Suprapubic skin (tissue), 4 donors: Measurements from ENCODE around the gene ARHGAP25. TPM values are rescaled to one million over a fixed set of nuclear protein-coding genes. Genes with fewer than 3 reads are reported as not detected.

Experiments used
- DNase-seq, 2 donors: peaks; one replicate each; pipeline ENCODE4 v3.0.0-alpha.2; 2019; ENCODE audit warnings: low spot score in 2 of 2
- H3K27ac ChIP-seq: fragments of 200-600 bp; sonication (generic); one replicate; pipeline ENCODE4 v1.5.1; 2019
- H3K27me3 ChIP-seq: fragments of 200-600 bp; sonication (generic); one replicate; pipeline ENCODE4 v1.5.1; 2019
- H3K36me3 ChIP-seq: fragments of 200-600 bp; sonication (generic); one replicate; pipeline ENCODE4 v1.5.1; 2019
- H3K4me1 ChIP-seq: fragments of 200-600 bp; sonication (generic); one replicate; pipeline ENCODE4 v1.5.1; 2019
- H3K4me3 ChIP-seq: fragments of 200-600 bp; sonication (generic); one replicate; pipeline ENCODE4 v1.5.1; 2019; ENCODE audit warnings: mild to moderate bottlenecking
- H3K9me3 ChIP-seq: fragments of 200-600 bp; sonication (generic); one replicate; pipeline ENCODE4 v1.5.1; 2019
- EP300 ChIP-seq: sonication (generic); formaldehyde crosslinking; IDR thresholded peaks from one replicate; pipeline ENCODE4 v1.6.1; 2017; ENCODE audit warnings: antibody characterized with exemption
- POLR2A ChIP-seq, 2 donors: fragments of 450-650 bp; IDR thresholded peaks; one replicate each; pipeline ENCODE4 v1.6.1; 2017; ENCODE audit warnings: antibody characterized with exemption in 2 of 2, mild to moderate bottlenecking in 2 of 2, moderate library complexity in 2 of 2
- POLR2AphosphoS5 ChIP-seq, 3 donors: sonication (generic); formaldehyde crosslinking; IDR thresholded peaks; one replicate each; pipeline ENCODE4 v1.6.1; 2017; ENCODE audit warnings: antibody characterized with exemption in 3 of 3
- WGBS: methylation state at CpG from one replicate; pipeline ENCODE4 v1.1.5; 2018; 5-methylcytosine and 5-hydroxymethylcytosine counted together
- total RNA-seq, 4 donors: library from RNA; depleted of rRNA; stranded (reverse); fragments of >200 nt; gene quantifications; one replicate each; pipeline ENCODE4 v1.1.0, GENCODE V29; 2016
- TF ChIP-seq, protein P1 (sequence below), 2 donors: fragments of 200-600 bp in 1 of 2; fragments of 450-650 bp in 1 of 2; sonication (generic) in 1 of 2; IDR thresholded peaks; one replicate each; pipeline ENCODE4 v1.5.1; 2016 to 2019; ENCODE audit warnings: antibody characterized with exemption in 2 of 2, mild to moderate bottlenecking in 1 of 2, moderate library complexity in 1 of 2

Gene ARHGAP25
- total RNA-seq, 4 donors from 2014 or later = 2.0 to 10.9 (median 6.1) TPM

DNA sequence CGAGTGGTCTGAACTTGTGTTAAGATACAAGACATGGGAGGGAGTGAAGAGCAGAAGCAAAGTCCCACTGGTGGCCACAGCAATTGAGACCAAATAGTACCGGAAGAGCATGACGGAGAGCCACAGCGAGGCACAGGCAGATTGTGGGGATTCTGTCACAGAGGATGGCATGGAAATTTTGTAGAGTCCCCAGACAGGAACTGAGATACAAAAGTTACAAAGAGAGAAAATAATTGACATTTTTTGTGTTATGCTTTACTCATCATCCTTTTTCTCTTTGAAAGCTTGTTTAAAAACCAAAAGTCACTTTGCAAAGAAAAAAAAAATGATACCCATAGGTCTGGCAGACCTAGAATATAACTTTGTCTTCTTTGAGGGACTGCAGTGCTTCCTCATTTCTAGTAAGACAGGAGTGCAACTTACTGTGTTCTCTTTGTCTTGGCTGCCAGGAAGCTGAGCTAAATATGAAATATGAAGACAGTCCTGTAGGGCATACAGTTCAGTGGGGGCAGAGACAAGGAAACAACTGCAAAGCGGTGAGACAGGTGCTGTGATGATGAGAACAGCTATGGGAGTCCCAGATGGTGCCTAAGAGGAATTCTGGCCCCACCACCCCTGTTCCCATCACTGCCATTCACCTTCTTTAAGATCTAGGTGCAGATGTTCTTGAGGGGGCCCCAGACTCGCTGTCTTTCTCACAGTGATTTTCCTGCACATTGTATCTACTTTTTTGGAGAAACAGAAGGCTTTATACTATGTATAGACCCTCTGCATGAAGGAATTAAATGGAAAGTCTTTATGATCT, 5.2 kb downstream of the ARHGAP25 start:
- peaks cover 38% of the 10 kb centered on the region for H3K4me1 ChIP-seq
- no peak overlapping the region for H3K4me3 ChIP-seq
- TF ChIP-seq POLR2AphosphoS5 (IDR thresholded peaks at IDR 0.05) = no peak
- TF ChIP-seq POLR2A (IDR thresholded peaks at IDR 0.05) = no peak
- TF ChIP-seq EP300 = no peak
- TF ChIP-seq, protein P1, sequence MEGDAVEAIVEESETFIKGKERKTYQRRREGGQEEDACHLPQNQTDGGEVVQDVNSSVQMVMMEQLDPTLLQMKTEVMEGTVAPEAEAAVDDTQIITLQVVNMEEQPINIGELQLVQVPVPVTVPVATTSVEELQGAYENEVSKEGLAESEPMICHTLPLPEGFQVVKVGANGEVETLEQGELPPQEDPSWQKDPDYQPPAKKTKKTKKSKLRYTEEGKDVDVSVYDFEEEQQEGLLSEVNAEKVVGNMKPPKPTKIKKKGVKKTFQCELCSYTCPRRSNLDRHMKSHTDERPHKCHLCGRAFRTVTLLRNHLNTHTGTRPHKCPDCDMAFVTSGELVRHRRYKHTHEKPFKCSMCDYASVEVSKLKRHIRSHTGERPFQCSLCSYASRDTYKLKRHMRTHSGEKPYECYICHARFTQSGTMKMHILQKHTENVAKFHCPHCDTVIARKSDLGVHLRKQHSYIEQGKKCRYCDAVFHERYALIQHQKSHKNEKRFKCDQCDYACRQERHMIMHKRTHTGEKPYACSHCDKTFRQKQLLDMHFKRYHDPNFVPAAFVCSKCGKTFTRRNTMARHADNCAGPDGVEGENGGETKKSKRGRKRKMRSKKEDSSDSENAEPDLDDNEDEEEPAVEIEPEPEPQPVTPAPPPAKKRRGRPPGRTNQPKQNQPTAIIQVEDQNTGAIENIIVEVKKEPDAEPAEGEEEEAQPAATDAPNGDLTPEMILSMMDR (IDR thresholded peaks at IDR 0.05) = no peak
- peak overlapping the region; percentile 63 for H3K27ac ChIP-seq
- H3K36me3 ChIP-seq = no peaks in the 10 kb centered on the region
- H3K9me3 ChIP-seq = no peaks in the 10 kb centered on the region
- no peak for DNase-seq
- WGBS = 79% methylated on average over 6 of the region's 6 CpGs
- H3K27me3 ChIP-seq = no peaks in the 10 kb centered on the region

DNA sequence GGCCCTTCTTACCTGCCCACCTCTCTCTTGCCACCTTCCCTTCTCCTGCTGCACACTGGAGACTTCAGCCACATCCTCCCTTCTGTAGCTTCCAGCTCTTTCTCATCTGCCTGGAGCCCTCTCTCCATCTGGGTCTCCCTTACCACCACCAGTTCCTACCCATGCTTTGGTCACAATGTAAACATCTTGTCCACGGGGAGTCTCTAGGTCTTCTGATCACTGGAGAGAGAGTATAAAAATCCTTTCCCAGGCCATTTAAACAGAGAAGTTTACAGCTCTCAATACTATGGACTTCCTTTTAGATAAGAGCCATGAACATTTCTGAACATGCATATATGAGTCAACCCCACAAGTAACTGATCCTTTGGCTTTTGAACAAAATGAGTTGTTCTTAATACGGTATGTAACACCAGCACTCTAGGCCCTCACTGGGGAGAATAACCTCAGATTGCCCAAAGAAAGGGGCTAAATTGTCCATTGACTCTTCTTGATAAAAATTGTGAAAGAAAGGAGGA, 5.8 kb downstream of the ARHGAP25 start:
- no peaks in the 10 kb centered on the region for H3K27me3 ChIP-seq
- 51% methylated on average over 2 of the region's 2 CpGs for WGBS
- no peak overlapping the region for H3K4me3 ChIP-seq
- H3K36me3 ChIP-seq = no peaks in the 10 kb centered on the region
- DNase-seq = no peak
- H3K4me1 ChIP-seq = peaks cover 38% of the 10 kb centered on the region
- H3K27ac ChIP-seq = peak overlapping the region; percentile 63
- H3K9me3 ChIP-seq = no peaks in the 10 kb centered on the region
- TF ChIP-seq EP300 = no peak
- TF ChIP-seq POLR2AphosphoS5 (IDR thresholded peaks at IDR 0.05) = no peak
- TF ChIP-seq POLR2A (IDR thresholded peaks at IDR 0.05) = no peak
- TF ChIP-seq, protein P1 (IDR thresholded peaks at IDR 0.05) = no peak

DNA sequence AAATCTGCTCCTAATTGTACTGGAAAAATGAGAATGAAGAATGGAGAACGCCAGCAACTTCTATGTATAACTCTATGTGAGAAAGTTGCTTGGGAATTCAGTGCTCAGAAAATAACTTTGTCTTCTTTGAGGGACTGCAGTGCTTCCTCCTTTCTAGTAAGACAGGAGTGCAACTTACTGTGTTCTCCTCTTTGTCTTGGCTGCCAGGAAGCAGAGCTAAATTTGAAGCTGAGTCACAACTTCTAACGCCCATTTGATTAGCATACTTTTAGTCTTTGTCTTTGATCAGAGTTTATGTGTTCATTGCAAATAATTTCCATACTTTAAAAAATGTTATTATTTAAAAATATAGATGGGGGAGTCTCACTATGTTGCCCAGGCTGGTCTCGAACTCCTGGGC, 6.6 kb downstream of the ARHGAP25 start:
- no peak for DNase-seq
- H3K27me3 ChIP-seq = no peaks in the 10 kb centered on the region
- H3K4me1 ChIP-seq = peaks cover 38% of the 10 kb centered on the region
- H3K4me3 ChIP-seq = no peak overlapping the region
- H3K36me3 ChIP-seq = no peaks in the 10 kb centered on the region
- 62% methylated on average over 3 of the region's 3 CpGs for WGBS
- H3K9me3 ChIP-seq = no peaks in the 10 kb centered on the region
- TF ChIP-seq POLR2AphosphoS5 (IDR thresholded peaks at IDR 0.05) (no peak), EP300 (no peak), POLR2A (IDR thresholded peaks at IDR 0.05) (no peak)
- TF ChIP-seq, protein P1 (IDR thresholded peaks at IDR 0.05) = no peak
- peak overlapping the region; percentile 63 for H3K27ac ChIP-seq

DNA sequence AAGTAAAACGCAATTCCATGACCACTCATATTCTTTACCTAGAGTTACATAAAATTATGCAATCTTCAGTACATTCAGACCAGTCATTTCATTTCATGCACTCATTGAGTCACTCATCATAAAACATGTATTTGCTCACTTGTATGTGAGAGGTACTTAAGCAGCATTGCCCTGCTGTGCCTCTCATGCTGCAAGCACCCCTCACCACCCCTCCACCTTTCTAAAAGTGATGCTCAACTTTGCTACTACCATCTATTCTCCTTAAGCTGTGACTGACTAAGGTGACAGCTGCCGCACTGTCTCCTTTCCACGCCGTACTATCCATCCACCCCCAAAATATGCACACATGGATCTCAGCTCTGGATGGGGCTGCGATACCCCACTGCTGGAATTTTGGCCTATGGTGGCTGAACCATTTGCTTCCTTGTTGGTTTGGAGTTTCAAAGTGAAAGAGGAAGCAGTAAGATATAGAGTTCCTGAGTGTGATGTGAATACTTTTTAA, 7.2 kb downstream of the ARHGAP25 start:
- WGBS = 87% methylated on average over 5 of the region's 5 CpGs
- Histone ChIP-seq H3K4me1 (peaks cover 38% of the 10 kb centered on the region), H3K36me3 (no peaks in the 10 kb centered on the region), H3K9me3 (no peaks in the 10 kb centered on the region), H3K27ac (peak overlapping the region; percentile 32), H3K4me3 (no peak overlapping the region), H3K27me3 (no peaks in the 10 kb centered on the region)
- TF ChIP-seq POLR2AphosphoS5 (IDR thresholded peaks at IDR 0.05) = no peak
- no peak for TF ChIP-seq EP300
- no peak for TF ChIP-seq POLR2A (IDR thresholded peaks at IDR 0.05)
- TF ChIP-seq, protein P1 (IDR thresholded peaks at IDR 0.05) = no peak
- no peak for DNase-seq

DNA sequence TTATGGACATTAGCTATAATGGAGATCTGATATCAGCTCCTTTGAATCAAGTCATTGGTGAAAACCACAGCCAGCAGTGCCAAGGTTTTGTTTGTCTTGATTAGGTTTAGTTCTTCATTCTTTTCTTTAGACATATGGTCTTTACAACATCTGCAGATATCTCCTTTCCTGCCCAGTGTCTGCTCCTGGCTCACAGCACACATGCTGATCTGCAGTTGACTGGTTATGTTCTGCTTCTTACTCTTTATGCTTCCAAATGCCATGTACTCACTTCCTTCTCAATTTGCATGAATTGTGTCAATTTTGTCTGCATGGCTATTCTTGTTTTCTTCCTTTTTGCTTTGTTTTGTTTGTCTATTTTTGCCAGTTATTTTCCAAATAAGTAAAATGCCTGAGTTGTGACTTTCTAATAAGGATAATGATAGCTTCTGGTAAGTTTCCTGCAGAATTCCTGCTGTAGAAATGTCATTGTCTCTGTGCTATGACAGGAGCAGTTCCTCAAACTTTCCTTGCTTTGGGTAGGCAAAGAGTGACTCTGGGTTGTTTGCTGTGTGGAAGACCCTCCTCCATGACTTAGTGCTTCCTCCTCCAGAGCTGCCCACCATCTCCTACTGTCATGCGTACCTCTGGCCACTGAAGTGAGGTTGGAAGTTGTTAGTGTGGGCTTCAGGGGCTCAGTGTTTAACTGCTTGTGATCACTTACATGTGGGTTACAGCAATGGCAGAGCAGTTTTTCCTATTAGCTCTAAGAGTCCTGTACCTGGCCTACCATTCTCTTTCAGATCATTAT, 8.2 kb downstream of the ARHGAP25 start:
- Histone ChIP-seq H3K4me1 (peaks cover 33% of the 10 kb centered on the region), H3K27ac (peak overlapping the region; percentile 32), H3K9me3 (no peaks in the 10 kb centered on the region), H3K27me3 (no peaks in the 10 kb centered on the region), H3K36me3 (no peaks in the 10 kb centered on the region), H3K4me3 (no peak overlapping the region)
- TF ChIP-seq POLR2AphosphoS5 (IDR thresholded peaks at IDR 0.05) (no peak), EP300 (no peak), POLR2A (IDR thresholded peaks at IDR 0.05) (no peak)
- TF ChIP-seq, protein P1 (IDR thresholded peaks at IDR 0.05) = no peak
- 80% methylated on average over 1 of the region's 1 CpG for WGBS
- DNase-seq = no peak
